WTC11 (cell line): ENCODE results near the gene CYP4F22. TPM values are rescaled to one million over a fixed set of nuclear protein-coding genes. Genes with fewer than 3 reads are reported as not detected.

ENCODE experiments used
- ATAC-seq: fragments of 200-7000 bp; cut with Tn5 transposase; 2 replicates; pipeline ENCODE4 v1.10.0; 2021; ENCODE audit warnings: mild to moderate bottlenecking, moderate library complexity
- CTCF ChIA-PET: fragments of 300-600 bp; sonication (Branson Sonifier 250); formaldehyde crosslinking; loops from one replicate; lab custom pipeline; 2021; ENCODE audit warnings: antibody characterized with exemption; lab: Charles Lee
- POLR2A ChIA-PET: fragments of 350-600 bp; sonication (Branson Sonifier 250); formaldehyde crosslinking; loops from one replicate; lab custom pipeline; 2021; ENCODE audit warnings: antibody characterized with exemption; lab: Charles Lee
- DNase-seq: peaks from one replicate; pipeline ENCODE4 v3.0.0; 2021; ENCODE audit warnings: low spot score
- H3K27ac Mint-ChIP-seq: 2 replicates; pipeline ENCODE4 v1.8.0; 2021; ENCODE audit warnings: mixed read lengths
- H3K27me3 Mint-ChIP-seq: 2 replicates; pipeline ENCODE4 v1.8.0; 2021; ENCODE audit warnings: low read depth, mild to moderate bottlenecking, moderate library complexity, mixed read lengths
- H3K36me3 Mint-ChIP-seq: 2 replicates; pipeline ENCODE4 v1.8.0; 2021; ENCODE audit warnings: mixed read lengths
- H3K4me1 Mint-ChIP-seq: 2 replicates; pipeline ENCODE4 v1.8.0; 2022; ENCODE audit warnings: mixed read lengths
- H3K4me3 Mint-ChIP-seq: 2 replicates; pipeline ENCODE4 v1.8.0; 2021; ENCODE audit warnings: mild to moderate bottlenecking, moderate library complexity, mixed read lengths
- H3K9me3 Mint-ChIP-seq: 2 replicates; pipeline ENCODE4 v1.8.0; 2021; ENCODE audit warnings: mixed read lengths
- ARID4B ChIP-seq: sonication (generic); formaldehyde crosslinking; IDR thresholded peaks from 2 replicates; pipeline ENCODE4 v1.8.0; 2023; ENCODE audit warnings: missing genetic modification reagents, mild to moderate bottlenecking, borderline replicate concordance
- CBFB ChIP-seq: sonication (generic); formaldehyde crosslinking; IDR thresholded peaks from 2 replicates; pipeline ENCODE4 v1.8.1; 2022; ENCODE audit warnings: mild to moderate bottlenecking, low read depth, missing genetic modification reagents
- E2F1 ChIP-seq: sonication (generic); formaldehyde crosslinking; IDR thresholded peaks from 2 replicates; pipeline ENCODE4 v1.8.0; 2022; ENCODE audit warnings: mild to moderate bottlenecking, missing genetic modification reagents
- EMX1 ChIP-seq: fragments of 250-450 bp; sonication (Bioruptor Pico); IDR thresholded peaks from 2 replicates; pipeline ENCODE4 v1.8.0; 2021; ENCODE audit warnings: mild to moderate bottlenecking
- HMGXB4 ChIP-seq: sonication (generic); formaldehyde crosslinking; IDR thresholded peaks from 2 replicates; pipeline ENCODE4 v1.8.1; 2023; ENCODE audit warnings: mild to moderate bottlenecking, moderate library complexity, missing genetic modification reagents
- NFATC4 ChIP-seq: fragments of 250-450 bp; sonication (Bioruptor Pico); IDR thresholded peaks from 2 replicates; pipeline ENCODE4 v1.9.0; 2021; ENCODE audit warnings: mild to moderate bottlenecking
- NFE2L1 ChIP-seq: sonication (generic); formaldehyde crosslinking; IDR thresholded peaks from 2 replicates; pipeline ENCODE4 v1.8.1; 2023; ENCODE audit warnings: missing genetic modification reagents
- SMAD3 ChIP-seq: sonication (generic); formaldehyde crosslinking; IDR thresholded peaks from 2 replicates; pipeline ENCODE4 v1.8.0; 2022; ENCODE audit warnings: missing genetic modification reagents, mild to moderate bottlenecking, borderline replicate concordance
- SOX15 ChIP-seq: fragments of 250-450 bp; sonication (Bioruptor Pico); IDR thresholded peaks from 2 replicates; pipeline ENCODE4 v1.9.0; 2021; ENCODE audit warnings: mild to moderate bottlenecking
- TEAD1 ChIP-seq: sonication (generic); formaldehyde crosslinking; IDR thresholded peaks from 2 replicates; pipeline ENCODE4 v1.8.0; 2022; ENCODE audit warnings: mild to moderate bottlenecking, missing genetic modification reagents
- ZNF281 ChIP-seq: sonication (generic); formaldehyde crosslinking; IDR thresholded peaks from 2 replicates; pipeline ENCODE4 v1.8.0; 2023; ENCODE audit warnings: mild to moderate bottlenecking, missing genetic modification reagents
- ZNF425 ChIP-seq: fragments of 250-450 bp; sonication (Bioruptor Pico); conservative IDR thresholded peaks from 2 replicates; pipeline ENCODE4 v1.9.0; 2021; ENCODE audit warnings: mild to moderate bottlenecking
- ZNF671 ChIP-seq: fragments of 250-450 bp; sonication (Bioruptor Pico); IDR thresholded peaks from 2 replicates; pipeline ENCODE4 v1.8.0; 2021; ENCODE audit warnings: mild to moderate bottlenecking
- ZSCAN18 ChIP-seq: fragments of 250-450 bp; sonication (Bioruptor Pico); IDR thresholded peaks from 2 replicates; pipeline ENCODE4 v2.1.2; 2022; ENCODE audit warnings: mild to moderate bottlenecking, moderate library complexity
- total RNA-seq: library from RNA; stranded (reverse); gene quantifications from 3 replicates; pipeline ENCODE4 v1.2.3, GENCODE V29; 2021

CYP4F22 gene
- total RNA-seq, 1 experiment from 2014 or later, result 1.2 TPM

GRCh38 chr19:15587663-15588062, 79.3 kb downstream of the CYP4F22 start (continued):
- no peak for TF ChIP-seq TEAD1 (CRISPR knock-in tag)

GRCh38 chr19:15588265-15588664, 79.9 kb downstream of the CYP4F22 start:
- DNase-seq (no peak), ATAC-seq (no peak)
- peaks cover 34% of the 10 kb centered on the region for H3K27me3 Mint-ChIP-seq
- TF ChIP-seq SOX15 (no peak), NFATC4 (CRISPR knock-in tag) (no peak), NFE2L1 (no peak), ZNF671 (CRISPR knock-in tag) (no peak), CBFB (CRISPR knock-in tag) (no peak), ZSCAN18 (CRISPR knock-in tag) (no peak), ARID4B (no peak), HMGXB4 (CRISPR knock-in tag) (no peak), ZNF425 (CRISPR knock-in tag) (no peak), E2F1 (CRISPR knock-in tag) (no peak), ZNF281 (CRISPR knock-in tag) (no peak), EMX1 (no peak), SMAD3 (CRISPR knock-in tag) (no peak)
- CTCF ChIA-PET, result no interaction called here
- peaks cover 21% of the 10 kb centered on the region for H3K36me3 Mint-ChIP-seq
- peaks cover 49% of the 10 kb centered on the region for H3K9me3 Mint-ChIP-seq
- H3K27ac Mint-ChIP-seq, result no peak overlapping the region
- POLR2A ChIA-PET, result no interaction called here
- H3K4me1 Mint-ChIP-seq, result no peaks in the 10 kb centered on the region
- no peak overlapping the region for H3K4me3 Mint-ChIP-seq
